Stimulated activated naive CD4-positive, alpha-beta T cell treated with Interleukin-2 at 50 U/mL for 16 hours (primary cell): ENCODE measurements around the gene CSRP1.
"Not testable (repeated sequence)": the region's sequence is repeated elsewhere in the genome, so short reads cannot be mapped to it uniquely, and the experiment has no call there.

Experiments
- DNase-seq: peaks from one replicate; lab custom pipeline; 2025; lab: John Stamatoyannopoulos, UW

CSRP1 gene

DNA sequence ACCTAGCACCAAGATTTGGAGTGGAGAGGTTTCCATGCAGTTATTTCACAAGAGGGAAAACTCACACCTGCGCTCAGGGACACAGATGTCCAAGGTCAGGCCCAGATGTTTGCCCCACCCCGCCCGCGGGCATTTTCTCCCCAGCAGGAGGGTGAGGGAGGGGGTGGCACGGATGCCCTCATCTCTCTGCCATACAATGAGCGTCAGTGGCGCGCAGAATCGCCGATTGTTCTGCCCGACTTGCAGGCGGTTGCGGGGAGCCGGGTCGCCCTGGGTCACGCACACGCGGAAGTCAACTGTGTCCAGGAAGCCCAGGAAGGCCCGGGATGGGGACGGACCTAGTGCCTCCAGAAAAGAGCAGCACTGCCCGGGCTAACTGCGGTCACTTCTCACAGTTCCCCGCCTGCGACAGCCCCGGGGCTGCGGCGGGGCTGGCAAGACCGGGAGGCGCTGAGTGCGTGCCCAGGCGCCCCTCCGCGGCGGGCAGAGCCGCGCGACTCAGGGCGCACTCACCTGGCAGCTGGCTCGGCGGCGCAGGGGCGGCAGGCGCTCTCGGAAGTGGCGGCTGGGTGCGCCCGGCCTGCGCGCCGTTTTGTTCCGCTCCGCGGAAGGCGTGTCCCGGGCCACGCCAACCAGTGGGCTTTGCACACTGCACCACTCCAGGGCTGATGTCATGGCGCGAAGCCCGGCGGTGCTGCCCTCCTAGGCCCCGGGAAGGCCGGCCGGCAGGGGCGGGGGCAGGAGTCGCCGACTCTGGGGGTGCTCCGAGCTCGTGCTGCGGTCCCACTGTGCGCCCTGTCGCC is at the start of gene CSRP1:
Gene CSRP1 (minus strand): TSS at position 567 of the 803 bp plus-strand sequence. CDS start 10,820 bp downstream, outside the sequence.
- DNase-seq = peak; percentile 82

DNA sequence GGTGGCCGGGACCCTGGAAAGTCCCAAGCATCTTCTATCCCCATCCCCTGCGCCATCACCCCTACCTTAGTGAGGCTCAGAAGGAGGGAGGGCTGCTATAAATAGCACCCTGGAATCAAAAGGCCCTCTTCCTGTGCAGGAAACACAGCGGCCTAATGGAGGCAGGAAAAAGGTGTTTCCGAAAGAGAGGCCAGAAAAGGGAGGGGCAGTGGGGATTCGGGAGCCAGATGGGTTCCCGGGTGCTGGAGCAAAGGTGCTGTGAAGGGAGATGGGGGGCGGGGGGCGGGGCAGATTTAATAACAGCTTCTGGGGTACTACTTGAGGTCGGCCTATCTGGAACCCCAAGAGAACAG is 48.6 kb upstream of the CSRP1 start:
- no peak for DNase-seq

DNA sequence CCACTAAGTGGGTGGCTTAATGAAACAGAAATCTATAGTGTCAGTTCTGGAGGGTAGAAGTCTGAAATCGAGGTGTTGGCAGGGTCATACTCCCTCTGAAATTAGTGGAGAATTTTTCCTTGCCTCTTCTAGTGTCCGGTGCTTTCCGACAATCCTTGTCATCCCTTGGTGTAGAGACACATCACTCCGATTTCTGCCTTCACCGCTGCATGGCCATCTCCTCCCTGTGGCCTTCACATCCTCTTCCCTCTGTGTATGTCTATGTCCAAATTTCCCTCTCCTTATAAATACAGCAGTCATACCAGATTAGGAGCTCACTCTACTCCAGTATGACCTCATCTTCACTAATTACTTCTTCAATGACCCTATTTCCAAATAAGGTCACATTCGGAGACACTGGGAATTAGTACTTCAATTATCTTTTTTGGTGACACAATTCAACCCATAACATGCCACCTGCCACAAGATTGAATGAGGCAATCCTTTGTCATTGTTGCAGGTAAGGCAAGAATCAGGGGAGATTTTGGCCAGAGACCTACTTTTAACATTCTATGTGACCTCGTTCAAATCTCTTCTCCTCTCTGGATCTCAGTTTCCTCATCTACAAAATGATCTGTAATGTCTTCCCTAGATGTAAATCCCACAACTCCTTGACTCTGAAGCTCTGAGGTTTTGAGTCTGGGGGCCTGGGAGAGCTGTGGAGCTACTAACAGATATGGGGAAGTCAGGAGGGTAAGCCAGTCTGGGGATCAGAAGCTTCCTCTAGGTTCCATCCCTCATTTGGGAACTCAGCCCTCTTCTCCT is 48.1 kb upstream of the CSRP1 start:
- no peak for DNase-seq

DNA sequence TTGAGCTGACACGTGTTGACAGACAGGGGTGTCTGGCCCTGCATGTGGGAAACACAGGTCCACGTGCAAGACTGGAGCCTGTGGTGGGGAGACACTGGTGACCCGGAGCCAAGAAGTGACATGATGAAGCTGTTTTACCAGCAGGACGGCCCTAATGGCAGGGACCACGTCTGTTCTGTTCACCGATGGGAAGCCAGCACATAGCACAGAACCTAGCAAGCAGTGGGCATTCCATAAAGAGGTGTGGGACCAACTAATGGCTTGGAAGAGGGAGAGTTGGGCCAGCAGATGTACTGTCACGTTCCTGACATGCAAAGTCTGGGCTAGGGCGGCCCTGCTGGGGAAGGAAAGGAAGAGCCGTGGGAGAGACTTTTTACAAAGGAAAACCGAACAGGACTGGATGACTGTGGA is 47.3 kb upstream of the CSRP1 start:
- DNase-seq = no peak

- no peak for DNase-seq
These were observed 46.7 kb upstream of the CSRP1 start for GRCh38 chr1:201553496-201554189.

DNA sequence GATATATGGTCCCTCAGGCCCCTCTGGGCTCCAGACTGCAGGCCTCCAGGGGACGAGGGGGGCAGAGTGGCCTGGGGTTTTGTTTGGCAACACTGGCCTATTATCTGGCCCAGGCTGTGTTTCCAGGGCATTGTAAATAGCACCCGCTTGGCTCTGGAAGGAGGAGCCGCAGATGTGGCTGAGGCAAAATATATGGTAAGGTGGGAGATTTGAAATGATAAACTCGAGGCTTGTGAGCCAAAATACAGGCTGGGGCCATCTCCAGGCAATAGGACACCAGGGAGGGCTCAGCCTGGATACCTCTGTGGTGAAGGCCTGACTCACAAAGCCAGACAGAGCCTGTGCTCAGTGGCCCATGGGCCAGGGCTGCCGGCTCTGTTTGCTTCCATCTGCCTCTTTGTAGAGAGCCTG is 46.0 kb upstream of the CSRP1 start:
- no peak for DNase-seq

DNA sequence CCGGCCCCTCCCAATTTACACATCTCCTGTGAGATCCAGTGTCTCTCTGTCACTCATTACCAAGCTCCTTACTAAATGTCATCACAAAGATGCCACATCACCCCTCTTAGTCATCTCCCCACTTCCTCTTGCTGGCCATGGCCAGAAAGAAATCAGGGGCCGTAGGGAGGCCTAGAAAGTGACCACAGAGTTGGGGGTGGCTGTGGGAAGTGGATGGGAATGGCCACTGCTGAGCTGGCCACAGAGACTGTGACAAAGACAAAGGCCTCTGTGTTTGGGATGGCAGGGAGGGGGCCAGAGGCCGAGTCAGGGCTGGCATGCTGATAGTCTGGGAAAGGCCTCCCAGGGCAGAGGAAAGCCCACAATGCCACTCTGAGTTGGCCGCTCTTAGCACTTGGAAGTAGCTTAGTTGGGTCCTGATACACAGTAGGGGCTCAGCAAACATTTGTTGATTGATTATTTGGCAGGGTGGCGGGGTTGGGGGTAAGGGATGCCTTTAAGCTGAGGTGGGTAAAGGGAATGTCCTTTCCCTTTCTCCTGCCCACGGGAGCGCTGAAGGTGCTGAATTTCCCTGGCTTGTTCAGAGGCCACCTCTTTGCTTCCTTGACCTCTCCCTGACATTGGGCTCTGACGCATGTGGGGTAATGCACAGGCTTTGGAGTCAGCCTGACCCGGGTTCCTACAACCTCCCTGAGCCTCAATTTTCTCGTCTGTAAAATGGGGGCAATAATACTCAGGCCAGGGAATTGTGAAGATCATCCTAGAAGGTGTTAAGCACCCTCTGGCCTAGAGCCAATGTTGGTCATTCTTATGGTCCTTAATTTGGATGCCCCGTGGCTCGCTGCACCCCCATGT is 45.2 kb upstream of the CSRP1 start:
- no peak for DNase-seq

DNA sequence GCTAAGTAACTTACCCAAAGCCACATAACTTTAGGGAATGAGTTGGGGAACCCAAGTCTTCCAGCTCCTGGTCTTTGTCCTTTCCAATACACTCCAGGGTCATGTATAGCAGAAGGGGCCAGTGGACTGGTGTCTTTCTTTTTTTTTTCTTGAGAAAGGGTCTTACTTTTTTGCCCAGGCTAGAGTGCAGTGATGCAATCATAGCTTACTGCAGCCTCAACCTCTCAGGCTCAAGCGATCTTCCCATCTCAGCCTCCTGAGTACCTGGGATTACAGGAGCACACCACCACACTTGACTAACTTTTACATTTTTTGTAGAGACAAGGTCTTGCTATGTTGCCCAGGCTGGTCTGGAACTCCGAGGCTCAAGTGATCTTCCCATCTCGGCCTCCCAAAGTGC is 44.2 kb upstream of the CSRP1 start:
- no peak for DNase-seq

DNA sequence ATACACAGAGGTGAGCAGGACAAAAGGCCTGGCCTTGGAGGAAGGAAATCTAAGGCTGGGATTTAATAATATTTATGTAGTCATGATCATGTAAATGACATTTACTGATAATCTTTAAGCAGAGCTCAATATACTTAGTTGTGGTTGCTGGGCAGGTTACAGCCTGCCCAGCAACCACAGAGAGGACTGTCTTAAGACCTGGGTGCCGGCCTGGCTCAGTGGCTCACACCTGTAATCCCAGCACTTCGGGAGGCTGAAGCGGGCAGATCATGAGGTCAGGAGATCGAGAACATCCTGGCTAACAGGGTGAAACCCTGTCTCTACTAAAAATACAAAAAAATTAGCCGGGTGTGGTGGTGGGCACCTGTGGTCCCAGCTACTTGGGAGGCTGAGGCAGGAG is 42.6 kb upstream of the CSRP1 start:
- not testable (repeated sequence) for DNase-seq

DNA sequence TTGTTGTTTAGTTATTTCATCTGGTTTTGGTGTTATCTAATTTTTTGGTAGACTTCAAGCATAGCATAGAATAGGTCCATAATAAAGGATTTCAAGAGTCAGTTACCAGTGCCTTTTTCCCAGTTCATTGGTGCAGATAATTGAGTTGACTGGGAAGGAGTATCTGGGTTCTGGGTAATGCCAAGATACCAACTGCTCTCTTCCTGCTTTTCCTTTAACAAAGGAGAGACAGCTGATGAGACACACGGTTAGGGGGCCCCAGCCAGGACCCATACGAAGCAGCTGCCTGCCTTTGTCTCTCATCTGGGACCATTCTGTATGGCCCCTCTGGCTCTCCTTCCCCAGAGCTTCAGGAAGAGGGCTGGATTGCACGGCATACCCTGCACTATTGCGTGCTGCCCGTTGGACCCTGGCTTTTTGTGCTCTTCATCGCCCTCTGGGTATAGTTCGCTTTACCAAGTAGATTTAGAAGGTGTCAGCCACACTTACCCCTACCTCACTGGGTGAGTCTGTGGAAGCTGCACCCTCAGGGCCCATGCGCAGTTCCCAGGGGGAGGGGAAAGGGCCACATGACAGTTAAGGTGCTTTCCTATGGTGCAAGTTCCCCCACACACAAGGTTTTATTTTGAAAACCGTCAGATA is 39.0 kb upstream of the CSRP1 start:
- DNase-seq = no peak

DNA sequence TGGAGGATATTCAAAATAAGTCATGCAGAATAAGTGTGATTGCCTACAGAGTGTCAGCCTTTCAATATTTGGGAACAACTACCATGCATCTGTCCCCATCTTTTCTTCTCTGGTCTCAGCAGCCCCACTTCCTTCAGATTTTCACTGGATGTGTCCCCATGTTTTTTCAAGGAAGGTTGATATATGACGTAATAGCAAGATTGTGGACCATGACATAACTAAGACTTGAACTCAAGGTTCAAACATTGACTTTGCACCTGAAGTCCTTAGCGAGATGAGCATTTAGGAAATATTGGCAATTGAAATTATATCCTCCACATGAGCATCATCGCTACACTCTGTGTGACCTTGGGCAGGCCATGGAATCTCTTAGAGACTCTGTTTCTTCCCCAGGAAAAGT is 37.8 kb upstream of the CSRP1 start:
- no peak for DNase-seq

- DNase-seq = no peak
These were observed 37.1 kb upstream of the CSRP1 start for GRCh38 chr1:201543871-201544642.

- DNase-seq = no peak
These were observed 35.5 kb upstream of the CSRP1 start for GRCh38 chr1:201542309-201543035.

DNA sequence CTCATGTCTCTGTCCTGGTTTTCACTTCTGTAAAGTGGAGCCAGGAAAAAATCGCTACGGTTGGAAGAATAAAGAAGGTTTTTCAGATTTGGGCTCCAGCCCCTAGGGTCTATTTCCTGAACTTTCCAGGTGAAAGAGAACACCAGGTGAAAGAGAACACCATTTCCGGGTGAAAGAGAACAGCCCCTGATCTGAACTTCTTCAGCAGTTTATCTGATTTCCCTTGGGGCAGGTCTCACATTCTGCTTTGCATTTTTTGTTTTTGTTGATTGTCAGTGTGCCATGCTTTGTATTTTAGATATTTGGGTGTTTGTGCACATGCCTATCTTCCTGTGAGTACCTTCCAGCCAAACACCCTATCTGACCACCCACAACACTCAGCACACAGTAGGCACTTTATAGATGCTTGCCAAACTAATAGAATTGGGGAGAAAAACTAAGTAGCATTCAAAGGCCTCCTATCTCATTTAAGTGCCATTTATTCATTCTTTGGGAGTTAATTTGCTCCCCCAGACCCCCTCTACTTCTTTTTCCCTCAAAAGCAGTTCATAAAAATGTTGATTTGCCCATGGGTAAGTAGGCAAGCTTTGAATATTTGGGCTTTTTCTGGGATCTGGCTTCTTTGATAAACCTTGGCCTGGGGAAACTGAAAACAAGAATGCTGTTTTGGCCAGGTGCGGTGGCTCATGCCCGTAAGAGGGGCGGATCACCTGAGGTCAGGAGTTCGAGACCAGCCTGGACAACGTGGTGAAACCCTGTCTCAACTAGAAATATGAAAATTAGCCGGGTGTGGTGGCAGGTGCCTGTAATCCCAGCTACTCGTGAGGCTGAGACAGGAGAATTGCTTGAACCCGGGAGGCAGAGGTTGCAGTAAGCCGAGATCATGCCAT is 34.2 kb upstream of the CSRP1 start:
- DNase-seq = no peak

DNA sequence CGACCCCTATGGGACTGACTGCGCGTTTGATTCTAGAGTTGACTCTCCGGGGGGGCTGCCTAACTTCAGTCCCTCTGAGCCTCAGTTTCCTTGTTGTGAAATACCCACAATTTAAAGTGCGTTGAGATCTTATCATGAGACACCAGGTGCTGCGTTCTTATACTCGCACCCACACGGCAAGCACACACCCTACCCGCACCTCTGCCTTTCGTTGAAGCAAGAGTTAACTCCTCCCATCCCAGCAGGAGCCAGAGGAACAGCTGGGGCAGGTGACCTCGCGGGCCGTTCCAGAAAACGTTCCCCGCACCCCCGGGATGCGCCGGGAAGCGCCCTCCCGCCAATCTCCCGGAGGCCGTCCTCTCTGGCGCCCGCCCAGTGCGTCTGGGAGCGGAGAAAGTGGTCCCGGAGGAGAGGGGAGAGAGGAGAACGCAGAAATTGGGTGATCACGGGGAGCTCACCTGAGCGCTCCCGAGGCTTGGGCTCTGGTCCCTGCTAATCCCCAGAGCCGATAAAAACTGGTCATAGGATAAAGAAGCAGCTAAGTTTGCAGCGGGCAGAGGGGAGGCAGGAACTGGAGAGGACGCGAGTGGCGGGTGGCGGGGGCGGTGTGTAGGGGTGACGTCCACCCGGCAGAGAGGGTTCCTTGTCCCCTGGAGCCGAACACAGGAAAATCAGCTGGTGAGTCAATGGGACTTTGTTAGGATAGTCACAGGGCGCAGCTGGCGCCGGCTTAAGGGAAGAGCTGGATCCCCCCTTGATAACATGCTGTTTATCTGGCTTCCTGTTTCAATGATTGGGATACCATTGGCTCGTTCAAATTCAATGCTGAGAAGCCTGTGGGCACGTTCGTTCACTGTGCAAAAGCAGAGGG is 32.9 kb upstream of the CSRP1 start:
- DNase-seq = no peak

DNA sequence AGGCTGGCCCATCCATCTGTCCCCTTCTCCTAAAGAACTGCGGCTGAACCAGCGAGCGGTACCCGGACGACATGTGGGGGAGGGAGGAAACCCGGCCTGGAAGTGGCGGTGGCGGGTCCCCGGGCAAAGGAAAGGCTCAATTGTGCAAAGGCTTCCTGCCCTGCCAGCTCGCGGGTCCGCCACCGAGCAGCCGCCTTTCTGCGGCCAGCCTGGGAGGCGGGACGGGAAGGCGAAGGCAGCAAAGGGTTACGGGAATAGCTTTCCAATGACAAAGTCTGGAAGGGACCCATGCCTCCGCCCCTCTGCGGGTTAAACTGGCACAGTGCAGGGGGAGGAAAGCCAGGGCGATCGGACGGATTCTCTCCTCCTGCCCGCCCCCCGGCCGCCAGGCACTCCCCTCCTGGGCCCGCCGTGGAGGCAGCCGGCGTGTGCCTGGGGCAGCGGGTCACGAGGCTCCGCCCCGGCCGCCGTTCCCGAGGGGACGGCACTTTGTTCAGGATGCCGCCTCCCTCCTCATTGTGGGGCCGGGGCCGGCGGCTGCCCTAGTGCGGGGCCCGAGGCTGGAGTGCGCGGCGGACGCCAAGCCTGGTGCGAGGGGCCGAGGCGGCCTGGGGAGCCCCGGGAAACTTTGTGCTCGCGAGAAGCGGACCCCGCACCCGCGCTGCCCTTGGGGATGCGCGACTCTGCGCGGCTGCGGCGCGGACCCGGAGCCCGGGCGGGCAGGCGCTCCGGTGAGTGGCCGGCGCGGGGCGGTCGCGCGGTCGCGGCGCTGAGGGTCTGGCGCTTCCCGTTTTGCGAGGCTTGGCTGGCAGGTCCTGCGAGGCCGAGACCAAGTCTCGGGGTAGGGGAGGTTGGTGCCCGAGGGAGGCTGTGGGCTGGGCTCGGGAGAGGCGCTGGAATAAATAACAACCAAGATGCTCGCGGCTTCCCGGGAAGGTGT is 32.0 kb upstream of the CSRP1 start, which contains the start of gene NAV1:
Gene NAV1 (plus strand): TSS at position 516 of the 940 bp plus-strand sequence. CDS start 83,758 bp downstream, outside the sequence.
- no peak for DNase-seq
